22Rv1 (cell line): ENCODE data around the gene SRSF10.

Source experiments
- H3K27ac ChIP-seq: fragments of 450-650 bp; 2 replicates; pipeline ENCODE4 v1.5.1; 2017
- CTCF ChIP-seq: fragments of 450-650 bp; IDR thresholded peaks from 2 replicates; pipeline ENCODE4 v1.5.1; 2017; ENCODE audit warnings: mild to moderate bottlenecking
- ZFX ChIP-seq: fragments of 450-650 bp; IDR thresholded peaks from 2 replicates; pipeline ENCODE4 v1.6.1; 2017; ENCODE audit warnings: antibody characterized with exemption, borderline replicate concordance

SRSF10 gene

GRCh38 chr1:23915466-23915865, 64.7 kb downstream of the SRSF10 start:
- no peak overlapping the region for H3K27ac ChIP-seq

GRCh38 chr1:23914921-23915320, 65.2 kb downstream of the SRSF10 start:
- TF ChIP-seq ZFX (no peak), CTCF (no peak)
- H3K27ac ChIP-seq: no peak overlapping the region

More at GRCh38 chr1:23915466-23915865, 64.7 kb downstream of the SRSF10 start:
- TF ChIP-seq ZFX: no peak
- no peak for TF ChIP-seq CTCF
